Globus pallidus (tissue), 1 donor: ENCODE results near the gene GXYLT1.
"Not testable (repeated sequence)": the region's sequence is repeated elsewhere in the genome, so short reads cannot be mapped to it uniquely, and the experiment has no call there.

Experiments
- DNase-seq: peaks from one replicate; pipeline ENCODE4 v3.0.0-alpha.2; 2015; ENCODE audit warnings: low spot score

Gene GXYLT1

DNA sequence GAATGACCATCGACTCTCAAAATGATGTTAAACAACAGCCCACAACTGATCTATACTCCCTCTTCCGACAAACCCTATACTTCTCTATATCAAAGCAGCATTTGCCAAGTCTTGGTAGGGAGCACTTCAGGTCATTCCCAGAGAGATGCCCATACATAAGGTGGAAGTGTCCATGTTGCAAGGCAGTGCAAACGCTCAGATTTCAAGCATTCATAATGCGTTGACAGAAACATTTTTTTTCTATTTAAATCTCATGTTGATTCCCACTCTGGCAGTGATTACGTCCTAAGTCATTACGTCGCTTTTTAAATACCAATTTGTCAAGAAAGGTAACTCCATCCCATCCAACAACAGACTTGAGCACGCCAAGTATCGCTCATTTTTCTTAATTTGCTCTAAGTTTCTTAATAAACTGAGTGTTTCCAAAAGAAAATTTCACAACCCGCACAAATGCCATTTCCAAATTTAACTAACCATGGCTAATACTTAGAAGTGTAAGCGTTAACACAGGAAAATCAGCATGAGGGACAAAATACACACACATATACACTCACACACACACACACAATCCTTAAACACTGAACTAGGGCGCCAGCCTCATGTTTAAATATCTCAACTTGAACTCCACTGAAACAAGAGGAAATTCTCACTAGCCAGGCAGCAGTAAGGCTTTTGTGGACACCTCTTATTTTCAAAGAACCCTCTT is 1.1 kb downstream of the GXYLT1 start:
- DNase-seq, result peak; percentile 24

DNA sequence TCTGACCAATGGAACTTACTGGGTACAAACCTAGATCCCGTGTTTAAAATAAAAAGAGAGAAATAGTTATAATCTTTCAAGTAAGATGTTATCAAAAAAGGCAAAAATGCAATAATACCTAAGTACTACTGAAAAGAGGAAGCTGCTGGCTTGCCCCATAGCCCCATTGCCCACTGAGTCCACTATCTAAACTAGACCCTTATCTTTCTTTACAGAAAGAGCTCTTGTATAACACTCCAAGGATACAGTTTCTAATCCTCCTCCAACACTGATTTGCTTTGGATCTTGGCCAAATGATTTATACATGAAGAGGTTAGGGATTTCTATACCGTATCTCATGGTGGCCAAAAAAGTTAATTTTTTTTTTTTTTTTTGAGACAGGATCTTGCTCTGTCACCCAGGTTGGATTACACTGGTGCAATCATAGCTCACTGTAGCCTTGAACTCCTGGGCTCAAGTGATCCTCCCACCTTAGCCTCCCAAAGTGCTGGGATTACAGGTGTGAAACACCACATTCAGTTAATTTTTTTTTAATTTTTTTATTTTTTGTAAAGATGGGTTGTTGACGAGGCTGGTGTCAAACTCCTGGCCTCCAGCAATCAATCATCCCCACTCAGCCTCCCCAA is 2.6 kb downstream of the GXYLT1 start:
- DNase-seq, result no peak

DNA sequence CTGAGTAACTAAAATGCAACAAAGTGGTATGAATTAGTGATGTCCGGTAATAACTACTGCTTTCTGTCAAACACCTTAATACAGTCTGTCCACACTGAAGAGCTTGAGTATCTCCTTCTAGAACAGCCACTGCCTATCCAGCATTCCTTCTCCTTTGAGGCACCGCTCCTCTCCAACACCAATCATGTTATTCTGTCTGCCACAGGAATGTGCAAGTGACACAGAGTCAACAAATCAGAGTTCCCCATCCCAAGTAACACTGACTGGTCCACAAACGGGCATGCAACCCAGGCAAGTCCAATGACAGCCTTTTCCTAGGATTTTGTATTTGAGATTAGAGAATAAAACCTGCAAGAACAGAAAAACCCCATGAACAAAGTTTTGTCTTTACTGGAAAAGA is 3.8 kb downstream of the GXYLT1 start:
- DNase-seq, result no peak

DNA sequence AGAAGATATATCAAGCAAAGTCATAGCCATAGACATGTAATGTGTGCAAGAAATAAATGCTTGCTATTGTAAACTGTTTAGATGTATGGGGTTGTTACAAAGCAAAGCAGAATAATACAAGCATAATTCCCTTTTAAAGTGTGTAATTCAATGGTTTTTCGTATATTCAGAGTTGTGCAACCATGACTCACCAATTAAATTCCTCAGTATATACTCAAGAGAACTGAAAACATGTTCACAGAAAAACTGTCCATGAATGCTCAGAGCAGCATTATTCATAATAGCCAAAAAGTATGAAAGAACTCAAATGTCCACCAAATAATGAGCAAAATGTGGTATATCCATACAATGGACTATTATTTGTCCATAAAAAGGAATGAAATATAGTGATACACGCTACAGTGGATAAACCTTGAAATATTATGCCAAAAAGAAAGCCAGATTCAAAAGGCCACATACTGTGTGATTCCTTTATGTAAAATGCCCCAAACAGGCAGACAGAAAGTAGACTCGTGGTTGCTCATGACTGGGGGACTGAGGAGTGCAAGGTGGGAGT is 9.3 kb downstream of the GXYLT1 start:
- DNase-seq, result no peak

DNA sequence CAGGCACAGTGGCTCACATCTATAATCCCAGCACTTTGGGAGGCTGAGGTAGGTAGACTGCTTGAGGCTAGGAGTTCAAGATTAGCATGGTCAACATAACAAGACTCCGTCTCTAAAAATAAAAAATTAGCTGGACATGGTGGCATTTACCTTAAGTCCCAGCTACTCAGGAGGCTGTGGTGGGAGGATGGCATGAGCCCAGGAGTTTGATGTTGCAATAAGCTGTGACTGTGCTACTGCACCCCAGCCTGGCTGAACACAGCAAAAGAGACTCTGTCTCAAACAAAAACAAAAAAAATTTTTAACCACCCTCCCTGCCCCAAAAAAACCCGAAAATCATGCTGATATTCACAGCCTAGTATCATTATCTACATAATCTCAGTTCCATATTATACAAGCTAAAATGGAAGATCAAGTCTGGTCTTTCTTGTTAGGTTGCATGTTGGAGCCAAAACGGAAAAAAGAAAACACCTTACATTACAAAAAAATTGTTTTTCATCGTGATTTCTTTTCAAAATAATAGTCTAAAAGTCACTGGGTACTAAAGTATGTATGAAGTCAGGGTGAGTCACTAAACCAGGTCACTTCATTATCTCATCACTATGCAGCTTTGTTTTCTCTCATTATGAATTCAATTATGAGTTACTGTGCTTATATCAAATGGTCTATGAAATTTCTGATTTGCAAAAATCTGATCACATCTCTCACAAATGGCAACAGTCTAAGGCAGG is 13.8 kb downstream of the GXYLT1 start:
- no peak for DNase-seq

DNA sequence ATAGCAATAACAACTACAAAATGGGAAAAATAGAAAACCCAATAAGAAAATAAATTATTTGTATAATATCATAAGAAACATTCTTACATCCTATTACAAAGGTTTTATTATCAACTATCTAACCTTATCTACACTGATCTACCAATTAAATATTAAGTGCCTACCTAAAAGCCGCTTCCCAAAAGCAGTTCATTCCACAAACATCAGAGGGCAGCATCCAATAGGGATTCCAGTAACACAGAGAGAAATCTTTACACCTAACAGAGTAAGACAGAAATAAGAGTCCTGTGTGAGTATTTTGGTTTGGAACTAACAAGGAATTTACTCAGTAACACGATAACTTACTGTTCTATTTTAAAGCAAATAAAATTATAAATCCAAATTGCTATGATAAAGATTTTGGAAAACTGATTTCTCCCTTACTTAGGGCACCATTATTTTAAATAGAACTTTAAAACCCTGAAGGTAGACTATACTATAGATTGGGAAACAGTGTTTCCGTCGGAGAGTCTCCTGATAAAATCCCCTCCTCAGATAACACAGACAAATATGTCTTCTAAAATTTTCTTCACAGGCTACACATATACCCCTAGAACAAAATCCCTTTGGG is 15.0 kb downstream of the GXYLT1 start:
- peak; percentile 64 for DNase-seq

DNA sequence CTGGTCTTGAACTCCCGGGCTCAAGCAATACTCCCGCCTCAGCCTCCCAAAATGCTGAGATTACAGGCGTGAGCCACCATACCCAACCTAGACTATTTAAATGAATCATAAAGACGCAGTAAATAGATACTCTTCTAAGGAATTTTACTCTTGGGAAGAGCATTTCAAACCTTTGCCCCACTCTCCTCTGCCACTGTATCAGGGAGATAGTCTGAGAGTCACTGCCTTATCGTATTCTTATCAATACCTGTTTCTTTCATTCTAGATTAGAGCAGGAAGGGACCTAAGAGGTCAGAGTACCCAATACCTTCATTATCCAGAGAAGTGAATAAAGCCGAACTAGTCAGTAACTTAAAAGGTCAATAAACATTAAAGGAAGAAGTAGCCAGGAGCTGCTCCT is 15.8 kb downstream of the GXYLT1 start:
- DNase-seq, result no peak

DNA sequence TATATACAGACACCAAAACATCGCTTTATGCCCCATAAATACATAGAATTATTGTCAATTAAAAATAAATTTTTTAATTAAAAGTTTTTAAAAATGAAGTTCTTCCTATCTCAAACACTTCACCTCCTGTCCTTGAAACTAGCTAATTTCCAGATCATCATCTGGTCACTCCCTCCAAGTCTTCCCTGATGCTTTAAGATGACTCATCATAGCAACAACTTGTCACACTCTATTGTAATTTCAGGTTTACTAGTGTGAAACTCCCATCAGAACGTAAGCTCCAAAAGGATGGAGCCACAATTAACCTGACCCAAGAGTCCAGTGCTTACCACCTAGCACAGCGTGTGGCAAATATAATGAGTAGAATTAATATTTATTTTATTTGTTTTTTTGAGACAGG is 16.3 kb downstream of the GXYLT1 start:
- DNase-seq, result no peak

DNA sequence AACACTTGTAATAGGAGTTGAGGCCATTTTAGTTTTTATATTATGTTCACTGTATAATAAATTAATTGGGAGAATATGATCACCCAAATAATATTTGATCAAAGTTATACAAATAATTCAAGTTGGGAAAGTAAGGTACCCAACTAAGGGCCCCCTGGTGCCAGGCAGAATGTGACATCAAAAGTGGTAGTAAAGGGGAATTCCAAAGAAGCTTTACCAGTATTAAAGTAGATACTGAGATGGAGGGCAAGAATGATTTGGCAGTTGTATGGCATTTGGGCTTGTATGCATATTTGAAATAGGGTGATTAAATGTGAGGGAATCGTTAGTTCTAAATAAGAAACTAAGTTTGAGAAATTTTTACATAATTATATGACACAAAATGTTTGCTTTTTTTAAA is 17.7 kb downstream of the GXYLT1 start:
- no peak for DNase-seq

DNA sequence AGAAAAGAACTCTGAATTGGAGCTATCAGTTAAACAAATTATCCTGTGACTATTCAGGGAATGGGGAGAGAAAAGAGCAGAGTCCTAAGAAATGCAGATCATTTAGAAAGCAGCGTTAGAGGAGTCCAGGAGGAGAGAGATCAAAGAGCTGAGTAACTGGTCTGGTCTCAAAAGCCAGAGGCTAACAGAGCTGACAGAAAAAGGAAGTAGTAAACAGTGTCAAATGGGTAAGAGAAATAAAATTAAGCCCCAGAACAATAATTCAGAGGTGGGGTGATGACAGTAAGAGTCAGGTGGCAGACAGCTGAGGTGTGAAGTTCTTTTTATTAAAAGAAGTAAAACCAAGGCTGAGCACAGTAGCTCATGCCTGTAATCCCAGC is 19.3 kb downstream of the GXYLT1 start:
- DNase-seq, result no peak

DNA sequence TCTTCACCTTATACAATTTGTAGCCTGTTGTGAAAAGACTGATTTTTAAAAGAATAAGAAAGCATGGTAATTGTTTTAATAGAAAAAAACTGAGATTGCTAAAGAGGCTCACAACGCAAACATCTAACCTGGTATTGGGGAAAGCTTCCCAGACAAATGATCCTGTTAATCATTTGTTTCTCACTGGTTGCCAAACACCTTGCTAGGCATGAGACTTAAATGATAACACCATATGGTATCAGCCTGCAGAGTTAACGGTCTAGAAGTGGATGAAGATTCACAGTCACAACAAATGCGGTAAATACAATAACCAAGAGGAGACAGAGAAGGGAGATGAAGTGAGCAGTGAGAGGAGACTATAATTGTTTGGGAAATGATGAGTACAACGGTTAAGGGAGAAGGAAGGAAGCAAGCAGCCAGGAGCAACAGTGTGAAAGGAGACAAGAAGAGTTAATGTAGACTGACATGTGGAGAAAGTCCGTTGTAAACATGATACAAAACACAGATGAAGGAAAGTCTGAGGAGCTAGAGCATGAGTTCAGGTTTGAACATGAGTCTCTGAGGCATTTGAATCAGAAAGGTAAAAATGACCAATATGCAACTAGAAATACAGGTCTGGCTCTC is 19.8 kb downstream of the GXYLT1 start:
- no peak for DNase-seq

DNA sequence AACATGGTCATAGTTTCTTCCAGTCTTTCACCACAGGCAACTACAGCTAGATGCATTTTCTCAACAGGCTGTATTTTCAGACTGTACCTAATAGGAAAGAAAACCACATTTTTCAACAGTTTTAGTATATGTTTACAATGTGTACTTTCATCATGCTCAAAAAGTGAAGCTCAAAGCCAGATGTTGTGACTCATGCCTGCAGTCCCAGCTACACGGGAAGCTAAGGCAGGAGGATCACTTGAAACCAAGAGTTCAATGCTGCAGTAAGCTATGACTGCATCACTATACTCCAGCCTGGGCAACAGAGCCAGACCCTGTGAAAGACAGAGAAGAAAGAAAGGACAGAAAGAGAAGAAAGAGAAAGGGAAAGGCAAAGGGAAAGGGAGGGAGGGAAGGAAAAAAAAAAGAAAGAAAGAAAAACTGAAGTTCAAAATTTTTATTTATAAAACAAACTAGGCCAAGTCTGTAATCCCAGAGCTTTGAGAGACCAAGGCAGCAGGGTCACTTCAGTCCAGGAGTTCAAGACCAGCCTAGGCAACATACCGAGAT is 25.5 kb downstream of the GXYLT1 start:
- DNase-seq, result no peak

DNA sequence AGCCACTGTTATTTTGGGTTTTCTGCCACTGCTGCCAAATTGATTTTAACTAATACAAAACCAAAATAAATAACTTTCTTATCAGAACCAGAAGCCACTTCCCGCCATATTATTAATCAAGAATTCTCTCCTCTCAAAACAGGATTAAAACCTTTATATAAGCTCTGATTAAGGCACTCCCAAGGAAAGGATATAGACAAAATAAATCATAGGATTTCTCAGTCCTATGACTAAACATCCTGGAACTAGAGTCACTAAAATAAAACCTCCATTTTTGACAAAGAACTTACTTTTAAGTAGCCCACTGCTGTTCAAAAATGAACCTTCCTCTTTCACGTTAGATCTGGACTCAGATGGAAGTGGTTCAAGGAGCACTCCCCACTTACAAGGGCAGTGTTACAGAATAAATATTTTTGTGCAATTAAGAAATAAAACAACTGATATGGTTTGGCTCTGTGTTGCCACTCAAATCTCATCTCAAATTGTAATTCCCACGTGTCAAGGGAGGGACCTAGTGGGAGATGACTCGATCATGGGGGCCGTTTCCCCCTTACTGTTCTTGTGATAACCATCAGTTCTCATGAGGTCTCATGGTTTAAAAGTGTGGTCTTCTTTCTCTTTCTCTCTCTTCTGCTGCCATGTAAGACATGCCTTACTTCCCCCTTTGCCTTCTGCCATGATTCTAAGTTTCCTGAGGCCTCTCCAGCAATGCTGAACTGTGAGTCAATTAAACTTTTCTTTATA is 26.4 kb downstream of the GXYLT1 start:
- no peak for DNase-seq

DNA sequence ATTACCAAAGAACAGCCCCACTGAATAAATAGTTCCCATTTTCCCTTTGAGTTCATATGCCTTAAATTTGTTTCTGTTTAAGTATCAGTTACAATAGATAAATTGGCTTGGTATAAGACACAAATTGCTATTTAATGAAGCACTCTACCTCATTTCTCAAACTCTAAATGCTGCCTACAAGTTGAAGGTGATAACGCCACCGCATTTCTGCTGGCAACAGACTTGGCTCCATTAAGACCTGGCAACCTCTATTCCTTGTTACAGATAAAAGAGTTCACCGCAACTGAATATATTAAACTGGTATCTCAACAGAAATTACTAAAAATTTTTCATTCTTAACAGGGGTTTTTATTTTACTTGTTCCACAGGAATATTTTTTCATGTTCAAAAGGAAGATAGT is 35.6 kb downstream of the GXYLT1 start:
- no peak for DNase-seq

DNA sequence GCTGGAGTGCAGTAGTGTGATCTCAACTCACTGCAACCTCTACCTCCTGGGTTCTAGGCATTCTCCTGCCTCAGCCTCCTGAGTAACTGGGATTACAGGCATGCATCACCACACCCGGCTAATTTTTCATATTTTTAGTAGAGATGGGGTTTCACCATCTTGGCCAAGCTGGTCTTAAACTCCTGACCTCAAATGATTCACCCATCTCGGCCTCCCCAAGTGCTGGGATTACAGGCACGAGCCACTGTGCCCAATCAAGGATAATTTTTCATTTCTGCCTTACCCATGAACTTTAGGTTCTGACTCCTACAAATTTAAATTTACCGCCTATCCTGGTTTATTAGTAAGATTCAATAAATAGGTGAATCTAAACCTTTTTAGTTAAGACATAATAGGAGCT is 37.9 kb downstream of the GXYLT1 start:
- DNase-seq, result not testable (repeated sequence)

DNA sequence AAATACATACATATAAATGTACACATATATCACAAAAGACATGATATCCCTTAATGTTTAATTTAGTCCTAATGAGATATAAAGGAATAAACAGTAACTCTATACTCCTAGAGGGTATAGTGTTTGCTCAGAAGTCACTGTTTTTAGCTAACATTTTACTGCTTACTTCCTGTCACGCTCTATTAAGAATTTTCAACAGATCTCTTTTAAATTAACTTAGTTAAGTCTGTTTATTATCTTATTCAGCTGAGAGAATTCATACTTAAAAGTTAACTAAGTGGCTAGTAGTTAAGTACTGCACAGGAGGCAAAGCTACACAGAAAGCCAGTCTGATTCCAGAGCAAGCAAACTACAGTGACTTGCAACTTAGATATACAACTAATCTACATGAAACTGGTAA is 39.9 kb downstream of the GXYLT1 start:
- no peak for DNase-seq

DNA sequence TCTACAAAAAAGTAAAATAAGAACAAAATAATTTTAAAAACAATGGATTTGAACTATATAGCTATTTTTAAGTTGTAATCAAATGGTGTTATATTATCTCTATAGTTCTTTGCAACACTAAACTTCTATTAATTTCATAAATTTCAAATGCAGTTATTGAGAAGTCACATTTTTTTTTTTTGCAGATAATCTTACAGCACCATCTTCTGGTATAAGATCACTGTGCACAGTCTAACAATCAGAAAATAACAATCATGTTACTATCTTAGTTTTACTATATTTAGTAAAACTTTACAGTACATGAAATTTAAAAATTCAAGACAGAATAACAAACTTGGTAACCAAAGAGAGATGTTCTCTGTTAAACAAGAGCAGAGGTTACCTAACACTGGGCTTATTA is 40.6 kb downstream of the GXYLT1 start:
- no peak for DNase-seq

DNA sequence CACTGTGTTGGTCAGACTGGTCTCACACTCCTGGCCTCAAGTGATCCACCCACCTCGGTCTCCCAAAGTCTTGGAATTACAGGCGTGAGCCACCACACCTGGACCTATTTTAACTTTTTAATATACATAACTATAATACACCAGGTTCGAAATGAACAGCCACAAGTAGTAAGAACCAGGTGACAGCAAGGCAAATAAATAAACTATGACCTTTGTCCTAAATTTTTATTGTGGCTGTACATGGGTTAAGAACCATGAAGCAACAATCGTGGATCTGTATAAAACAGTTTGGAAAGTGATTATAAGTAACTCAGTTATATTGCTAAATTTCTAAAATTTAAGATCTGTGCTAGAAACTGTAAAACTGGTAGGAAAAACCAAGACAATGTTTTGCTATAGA is 41.5 kb downstream of the GXYLT1 start:
- no peak for DNase-seq

DNA sequence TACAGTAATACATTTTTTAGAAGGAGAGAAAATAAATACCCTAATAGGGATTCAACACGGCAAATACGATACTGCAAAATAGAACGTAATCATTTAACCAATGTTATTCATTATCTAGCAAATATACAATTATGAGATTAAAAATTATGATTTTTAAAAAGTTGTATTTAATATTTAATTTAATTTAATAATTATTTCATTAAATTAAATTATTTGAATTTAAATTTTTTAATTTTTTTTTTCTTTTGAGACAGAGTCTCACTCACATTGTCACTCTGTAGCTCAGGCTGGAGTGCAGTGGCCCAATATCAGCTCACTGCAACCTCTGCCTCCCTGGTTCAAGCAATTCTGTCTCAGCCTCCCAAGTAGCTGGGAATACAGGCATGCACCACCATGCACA is 42.0 kb downstream of the GXYLT1 start:
- no peak for DNase-seq

DNA sequence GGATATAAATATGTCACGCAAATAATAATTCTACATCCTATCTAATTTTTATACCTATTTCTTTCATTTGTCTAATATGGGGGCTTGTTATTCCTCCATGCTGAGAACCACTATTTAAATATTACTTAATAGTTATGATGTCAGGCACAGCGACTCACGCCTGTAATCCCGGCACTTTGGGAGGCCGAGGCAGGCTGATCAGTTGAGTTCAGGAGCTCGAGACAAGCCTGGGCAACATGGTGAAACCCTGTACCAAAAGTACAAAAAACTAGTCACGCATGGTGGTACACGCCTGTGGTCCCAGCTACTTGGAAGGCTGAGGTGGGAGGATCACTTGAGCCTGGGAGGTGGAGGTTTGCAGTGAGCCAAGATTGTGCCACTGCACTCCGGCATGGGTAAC is 45.2 kb downstream of the GXYLT1 start:
- DNase-seq, result no peak

DNA sequence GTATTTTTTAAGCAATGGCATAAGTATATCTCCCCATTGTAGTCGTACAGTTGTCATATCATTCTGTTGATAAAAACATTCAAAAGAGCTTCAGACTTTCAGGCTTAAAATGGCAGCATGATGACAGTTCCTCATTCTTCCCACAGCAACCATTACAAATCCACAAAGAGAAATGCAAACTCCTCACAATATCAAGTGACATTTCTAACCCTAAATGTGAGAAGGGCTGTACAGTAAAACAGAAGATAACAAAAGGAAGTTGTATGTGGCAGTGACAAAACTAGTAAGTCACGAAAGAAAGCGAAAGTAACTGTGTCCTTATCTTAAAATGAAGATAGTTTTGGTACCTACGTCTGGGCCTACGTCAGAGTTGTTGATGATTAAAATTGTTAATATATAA is 46.7 kb downstream of the GXYLT1 start:
- DNase-seq, result peak; percentile 3
